OCI-LY1 (cell line): Measurements from ENCODE around the gene TTC24.

Experiments used
- H2AFZ ChIP-seq: fragments of 200-600 bp; sonication (generic), shearing (Covaris generic); 2 replicates; pipeline ENCODE4 v1.6.0; 2014; ENCODE audit warnings: antibody characterized with exemption, mild to moderate bottlenecking, low read length
- H3F3A ChIP-seq: fragments of 200-600 bp; sonication (generic), shearing (Covaris generic); 2 replicates; pipeline ENCODE4 v1.6.0; 2014; ENCODE audit warnings: mild to moderate bottlenecking, antibody characterized with exemption, low read length, moderate library complexity; ENCODE audit not compliant: insufficient read depth
- H3K27ac ChIP-seq: fragments of 200-600 bp; sonication (generic); 2 replicates; pipeline ENCODE4 v1.5.1; 2014; ENCODE audit warnings: low read length, mixed run types, mild to moderate bottlenecking, low read depth; ENCODE audit not compliant: poor library complexity, severe bottlenecking
- H3K27me3 ChIP-seq: fragments of 200-600 bp; sonication (generic); 2 replicates; pipeline ENCODE4 v1.6.0; 2014; ENCODE audit warnings: antibody characterized with exemption, mild to moderate bottlenecking, low read length, moderate library complexity; ENCODE audit not compliant: insufficient read depth
- H3K36me3 ChIP-seq: fragments of 200-600 bp; sonication (generic); 2 replicates; pipeline ENCODE4 v1.6.1; 2014; ENCODE audit warnings: mild to moderate bottlenecking, antibody characterized with exemption, low read length, moderate library complexity, mixed read lengths; ENCODE audit not compliant: insufficient read depth
- H3K4me1 ChIP-seq: fragments of 200-600 bp; sonication (generic); 2 replicates; pipeline ENCODE4 v1.5.1; 2014; ENCODE audit warnings: mild to moderate bottlenecking, low read length, moderate library complexity; ENCODE audit not compliant: insufficient read depth, severe bottlenecking
- H3K4me2 ChIP-seq: fragments of 200-600 bp; sonication (generic), shearing (Covaris generic); 2 replicates; pipeline ENCODE4 v1.6.1; 2014; ENCODE audit warnings: low read length
- H3K4me3 ChIP-seq: fragments of 200-600 bp; sonication (generic); 2 replicates; pipeline ENCODE4 v1.5.1; 2014; ENCODE audit warnings: low read length, low read depth, mild to moderate bottlenecking, mixed read lengths; ENCODE audit not compliant: poor library complexity, severe bottlenecking
- H3K79me2 ChIP-seq: fragments of 200-600 bp; shearing (Covaris generic); 2 replicates; pipeline ENCODE4 v1.6.1; 2016; ENCODE audit warnings: mixed run types, low read length, mixed read lengths; ENCODE audit not compliant: insufficient read depth
- H3K9ac ChIP-seq: fragments of 200-600 bp; sonication (generic), shearing (Covaris generic); 2 replicates; pipeline ENCODE4 v1.6.1; 2014; ENCODE audit warnings: mild to moderate bottlenecking, low read length, mixed read lengths
- H3K9me2 ChIP-seq: fragments of 200-600 bp; sonication (generic), shearing (Covaris generic); 2 replicates; pipeline ENCODE4 v1.6.1; 2014; ENCODE audit warnings: low read depth, mild to moderate bottlenecking, low read length, mixed read lengths
- H3K9me3 ChIP-seq: fragments of 200-600 bp; shearing (Covaris generic); 2 replicates; pipeline ENCODE4 v1.6.1; 2014; ENCODE audit warnings: low read length, mixed read lengths
- H4K20me1 ChIP-seq: fragments of 200-600 bp; sonication (generic), shearing (Covaris generic); 2 replicates; pipeline ENCODE4 v1.6.0; 2016; ENCODE audit warnings: mild to moderate bottlenecking, low read length; ENCODE audit not compliant: insufficient read depth
- EZH2 ChIP-seq: fragments of 200-600 bp; sonication (generic), shearing (Covaris generic); IDR thresholded peaks from 2 replicates; pipeline ENCODE4 v1.8.0; 2017; ENCODE audit warnings: borderline replicate concordance, mixed run types, mild to moderate bottlenecking, antibody characterized with exemption, low read length, moderate library complexity, mixed read lengths
- TF ChIP-seq, protein P1 (sequence below): fragments of 200-600 bp; sonication (generic), shearing (Covaris generic); IDR thresholded peaks from 2 replicates; pipeline ENCODE4 v1.5.1; 2017; ENCODE audit warnings: mild to moderate bottlenecking, antibody characterized with exemption, low read length, moderate library complexity, mixed read lengths

The TTC24 gene

DNA sequence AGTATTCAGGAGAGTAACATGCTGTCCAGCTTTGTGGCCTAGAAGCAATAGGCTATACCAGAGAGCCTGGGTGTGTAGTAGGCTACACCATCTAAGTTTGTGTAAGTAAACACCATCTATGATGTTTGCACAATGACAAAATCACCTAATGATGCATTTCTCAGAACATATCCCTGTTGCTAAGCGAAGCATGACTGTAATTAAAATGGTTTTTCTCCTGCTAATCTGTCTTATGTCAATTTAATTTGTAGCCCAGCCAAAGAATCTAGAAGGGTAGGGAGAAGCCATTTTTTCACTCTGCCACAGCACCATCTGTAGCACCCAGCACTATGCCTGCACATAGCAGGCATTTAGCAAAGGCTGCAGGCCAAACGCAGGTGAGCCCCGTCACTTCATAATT lies 2.0 kb upstream of the TTC24 start:
- Histone ChIP-seq H4K20me1 (no peaks in the 10 kb centered on the region), H3K79me2 (no peaks in the 10 kb centered on the region)

GRCh38 chr1:156578055-156578454 lies 1.5 kb upstream of the TTC24 start:
- no peaks in the 10 kb centered on the region for H3K9me3 ChIP-seq
- no peak overlapping the region for H3K27ac ChIP-seq
- no peaks in the 10 kb centered on the region for H3K36me3 ChIP-seq
- TF ChIP-seq EZH2, result no peak
- TF ChIP-seq, protein P1, sequence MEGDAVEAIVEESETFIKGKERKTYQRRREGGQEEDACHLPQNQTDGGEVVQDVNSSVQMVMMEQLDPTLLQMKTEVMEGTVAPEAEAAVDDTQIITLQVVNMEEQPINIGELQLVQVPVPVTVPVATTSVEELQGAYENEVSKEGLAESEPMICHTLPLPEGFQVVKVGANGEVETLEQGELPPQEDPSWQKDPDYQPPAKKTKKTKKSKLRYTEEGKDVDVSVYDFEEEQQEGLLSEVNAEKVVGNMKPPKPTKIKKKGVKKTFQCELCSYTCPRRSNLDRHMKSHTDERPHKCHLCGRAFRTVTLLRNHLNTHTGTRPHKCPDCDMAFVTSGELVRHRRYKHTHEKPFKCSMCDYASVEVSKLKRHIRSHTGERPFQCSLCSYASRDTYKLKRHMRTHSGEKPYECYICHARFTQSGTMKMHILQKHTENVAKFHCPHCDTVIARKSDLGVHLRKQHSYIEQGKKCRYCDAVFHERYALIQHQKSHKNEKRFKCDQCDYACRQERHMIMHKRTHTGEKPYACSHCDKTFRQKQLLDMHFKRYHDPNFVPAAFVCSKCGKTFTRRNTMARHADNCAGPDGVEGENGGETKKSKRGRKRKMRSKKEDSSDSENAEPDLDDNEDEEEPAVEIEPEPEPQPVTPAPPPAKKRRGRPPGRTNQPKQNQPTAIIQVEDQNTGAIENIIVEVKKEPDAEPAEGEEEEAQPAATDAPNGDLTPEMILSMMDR, result no peak
- H3K27me3 ChIP-seq, result no peaks in the 10 kb centered on the region
- H3K9me2 ChIP-seq, result no peaks in the 10 kb centered on the region
- peaks cover 13% of the 10 kb centered on the region for H3K4me1 ChIP-seq
- no peak overlapping the region for H3K9ac ChIP-seq
- no peaks in the 10 kb centered on the region for H3K79me2 ChIP-seq
- H2AFZ ChIP-seq, result no peak overlapping the region
- H3K4me3 ChIP-seq, result no peak overlapping the region
- H4K20me1 ChIP-seq, result no peaks in the 10 kb centered on the region
- H3K4me2 ChIP-seq, result no peak overlapping the region
- H3F3A ChIP-seq, result no peaks in the 10 kb centered on the region

More for the DNA sequence above, 2.0 kb upstream of the TTC24 start:
- Histone ChIP-seq H3K4me2 (no peak overlapping the region), H3K36me3 (no peaks in the 10 kb centered on the region), H3K9ac (no peak overlapping the region), H3F3A (no peaks in the 10 kb centered on the region), H3K27me3 (no peaks in the 10 kb centered on the region), H3K9me2 (no peaks in the 10 kb centered on the region), H3K4me3 (no peak overlapping the region), H3K27ac (no peak overlapping the region), H3K9me3 (no peaks in the 10 kb centered on the region), H2AFZ (no peak overlapping the region), H3K4me1 (peaks cover 10% of the 10 kb centered on the region)
- TF ChIP-seq EZH2, result no peak
- TF ChIP-seq, protein P1, result no peak

DNA sequence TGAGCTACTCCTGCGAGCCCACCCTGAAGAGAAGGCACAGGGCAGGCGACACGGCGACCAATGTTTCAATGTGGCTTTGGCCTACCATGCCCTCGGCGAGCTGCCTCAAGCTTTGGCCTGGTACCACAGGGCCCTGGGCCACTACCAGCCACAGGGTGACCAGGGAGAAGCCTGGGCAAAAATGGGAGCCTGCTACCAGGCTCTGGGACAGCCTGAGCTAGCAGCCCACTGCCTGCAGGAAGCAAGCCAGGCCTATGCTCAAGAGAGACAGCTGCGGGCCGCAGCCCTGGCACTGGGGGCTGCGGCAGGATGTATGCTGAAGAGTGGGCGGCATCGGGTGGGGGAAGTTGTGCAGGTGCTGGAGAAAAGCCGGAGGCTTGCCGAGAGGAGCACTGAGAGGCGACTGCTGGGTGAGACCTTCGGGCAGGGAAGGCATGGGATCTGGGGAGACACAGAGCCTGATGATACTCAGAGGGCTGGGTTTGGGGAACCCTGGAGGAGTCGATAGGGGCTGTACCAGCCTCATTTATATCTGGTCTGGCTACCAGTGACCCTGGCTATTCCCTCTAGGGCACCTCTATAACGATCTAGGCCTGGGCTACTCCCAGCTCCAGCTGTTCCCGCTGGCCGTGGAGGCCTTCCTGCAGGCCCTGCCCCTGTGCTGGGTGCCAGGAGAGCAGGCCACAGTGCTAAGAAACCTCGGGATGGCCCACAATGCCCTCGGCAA lies 2.3 kb downstream of the TTC24 start:
- Histone ChIP-seq H3K79me2 (no peaks in the 10 kb centered on the region), H3K27me3 (no peaks in the 10 kb centered on the region), H3K4me3 (no peak overlapping the region), H3K9me3 (no peaks in the 10 kb centered on the region), H3F3A (no peaks in the 10 kb centered on the region), H2AFZ (no peak overlapping the region), H3K9me2 (no peaks in the 10 kb centered on the region), H3K4me2 (no peak overlapping the region), H3K36me3 (no peaks in the 10 kb centered on the region), H3K4me1 (peaks cover 14% of the 10 kb centered on the region), H3K27ac (no peak overlapping the region), H4K20me1 (no peaks in the 10 kb centered on the region), H3K9ac (no peak overlapping the region)
- TF ChIP-seq, protein P1, result no peak
- no peak for TF ChIP-seq EZH2
